ENCODE results near the gene MSRB3. TPM values are rescaled to one million over a fixed set of nuclear protein-coding genes. Genes with fewer than 3 reads are reported as not detected.

The MSRB3 gene
- total and polyA plus RNA-seq, 2 of the 4 experiments (the other 2 are of a cell fraction) = 31.7 to 35.7 TPM

- in situ Hi-C loops (cut with MboI; ENCODE audit: low sequenced_read_pairs) (no loop called here), dilution Hi-C loops (cut with HindIII; ENCODE audit: low sequenced_read_pairs, unreplicated experiment) (no loop called here), intact Hi-C loops (cut with micrococcal nuclease) (no loop called here)
- Histone ChIP-seq H3K79me1 (ENCODE audit: low read depth in 1 of 2, low read length in 2 of 2) (peaks cover 25 to 32% of the 10 kb centered on the region in 2 experiments; a peak in 3 of 4 replicates), H3K4me2 (ENCODE audit: low read depth, low read length) (no peak overlapping the region), H3K23ac (ENCODE audit: low read depth, low read length) (peak overlapping the region; percentile 12; the same call in 1 of the 2 replicates), H4K20me1 (ENCODE audit: insufficient read depth, low read length) (no peaks in the 10 kb centered on the region), H3K4me3 (ENCODE audit: insufficient read depth, low read depth, low read length) (no peak overlapping the region), H2BK20ac (ENCODE audit: low read depth, low read length) (peak overlapping the region; percentile 61), H4K91ac (ENCODE audit: insufficient read depth, low read depth, low read length) (peak overlapping the region; percentile 3; the same call in 1 of the 2 replicates), H4K8ac (ENCODE audit: low read depth in 2 of 2, low read length in 2 of 2) (peak overlapping the region; percentile 6 to 47; a peak in 3 of 4 replicates), H2AK9ac (replicated peaks; ENCODE audit: low read depth, low read length, poor library complexity) (no peak overlapping the region), H3K4me1 (ENCODE audit: control insufficient read depth, insufficient read depth, low read length) (peaks cover 15% of the 10 kb centered on the region), H3K27ac (ENCODE audit: insufficient read depth, low read length) (no peak overlapping the region), H3K14ac (replicated peaks; ENCODE audit: low read depth, low read length) (peak overlapping the region; percentile 16), H2BK120ac (ENCODE audit: low read depth, low read length) (peak overlapping the region; percentile 62), H4K5ac (ENCODE audit: low read depth, low read length) (peak overlapping the region; percentile 75), H3K9me1 (ENCODE audit: insufficient read depth, low read length) (peaks cover 8% of the 10 kb centered on the region), H3K56ac (ENCODE audit: extremely low read depth, insufficient read depth, low read length) (no peak overlapping the region), H3K27me3 (ENCODE audit: control insufficient read depth, insufficient read depth, low read length) (no peaks in the 10 kb centered on the region), H2AFZ (replicated peaks; ENCODE audit: low read length, poor library complexity) (no peak overlapping the region), H2AK5ac (ENCODE audit: low read depth, low read length) (peak overlapping the region; percentile 41), H3K9me3 (ENCODE audit: control insufficient read depth, insufficient read depth, low read length) (peaks cover 2% of the 10 kb centered on the region; the same call in 1 of the 2 replicates), H2BK15ac (ENCODE audit: low read depth, low read length) (no peak overlapping the region), H2BK5ac (ENCODE audit: low read depth, low read length, poor library complexity, severe bottlenecking) (peak overlapping the region; percentile 68), H3K36me3 (ENCODE audit: control insufficient read depth, insufficient read depth, low read length) (no peaks in the 10 kb centered on the region), H3K18ac (ENCODE audit: low read depth, low read length) (peak overlapping the region; percentile 55; the same call in 1 of the 2 replicates), H3K4ac (ENCODE audit: low read depth, low read length) (peak overlapping the region; percentile 70), H3K9ac (ENCODE audit: low read depth, low read length) (no peak overlapping the region)
- BruUV-seq (replicated peaks) = no TSS peak
- DNase-seq (no peak), ATAC-seq (ENCODE audit: low read depth) (no peak)
- ChIA-PET CTCF (interaction anchor here (1.1 kb wide), 1 partner anchor 129 kb away, joined by 4 read pairs; no protein-coding TSS in a partner anchor), POLR2A (ENCODE audit: unreplicated experiment) (no interaction called here)
- TF ChIP-seq MAFK (IDR thresholded peaks at IDR 0.05; ENCODE audit: low read depth, low read length) = no peak
- TF ChIP-seq MAZ (IDR thresholded peaks at IDR 0.05; ENCODE audit: borderline replicate concordance, low read depth, low read length) = no peak
- TF ChIP-seq, protein P1, sequence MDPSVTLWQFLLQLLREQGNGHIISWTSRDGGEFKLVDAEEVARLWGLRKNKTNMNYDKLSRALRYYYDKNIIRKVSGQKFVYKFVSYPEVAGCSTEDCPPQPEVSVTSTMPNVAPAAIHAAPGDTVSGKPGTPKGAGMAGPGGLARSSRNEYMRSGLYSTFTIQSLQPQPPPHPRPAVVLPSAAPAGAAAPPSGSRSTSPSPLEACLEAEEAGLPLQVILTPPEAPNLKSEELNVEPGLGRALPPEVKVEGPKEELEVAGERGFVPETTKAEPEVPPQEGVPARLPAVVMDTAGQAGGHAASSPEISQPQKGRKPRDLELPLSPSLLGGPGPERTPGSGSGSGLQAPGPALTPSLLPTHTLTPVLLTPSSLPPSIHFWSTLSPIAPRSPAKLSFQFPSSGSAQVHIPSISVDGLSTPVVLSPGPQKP (IDR thresholded peaks at IDR 0.05; ENCODE audit: borderline replicate concordance, low read depth, low read length) = no peak
- TF ChIP-seq CEBPB (IDR thresholded peaks at IDR 0.05; ENCODE audit: low read depth, low read length) = no peak
- no peak for TF ChIP-seq SMC3 (IDR thresholded peaks at IDR 0.05; ENCODE audit: low read depth, low read length)
- TF ChIP-seq USF2 (IDR thresholded peaks at IDR 0.05; ENCODE audit: low read depth, low read length) = no peak
- no peak for TF ChIP-seq CHD1 (IDR thresholded peaks at IDR 0.05; ENCODE audit: low read depth, low read length)
- TF ChIP-seq BHLHE40 (IDR thresholded peaks at IDR 0.05; ENCODE audit: low read depth, low read length) = no peak
- no peak for TF ChIP-seq RCOR1 (IDR thresholded peaks at IDR 0.05; ENCODE audit: insufficient replicate concordance, low read length)
- WGBS, 2 experiments (ENCODE audit: extremely low coverage in 2 of 2, insufficient read length in 1 of 2) = 100% methylated on average over 1 of the region's 1 CpG; no CpG with 5 or more reads in 1 of the 2 experiments
Observed at GRCh38 chr12:65427646-65428045, 149.2 kb downstream of the MSRB3 start.

Data from IMR-90 (cell line).